Measurements from ENCODE around the gene RHOD.

RHOD gene

GRCh38 chr11:67058506-67058905 is 1.9 kb downstream of the RHOD start:
- no peak for DNase-seq (ENCODE audit: low read depth)
- no peak overlapping the region for H3K4me3 ChIP-seq (ENCODE audit: low read length)
- TF ChIP-seq, protein P1, sequence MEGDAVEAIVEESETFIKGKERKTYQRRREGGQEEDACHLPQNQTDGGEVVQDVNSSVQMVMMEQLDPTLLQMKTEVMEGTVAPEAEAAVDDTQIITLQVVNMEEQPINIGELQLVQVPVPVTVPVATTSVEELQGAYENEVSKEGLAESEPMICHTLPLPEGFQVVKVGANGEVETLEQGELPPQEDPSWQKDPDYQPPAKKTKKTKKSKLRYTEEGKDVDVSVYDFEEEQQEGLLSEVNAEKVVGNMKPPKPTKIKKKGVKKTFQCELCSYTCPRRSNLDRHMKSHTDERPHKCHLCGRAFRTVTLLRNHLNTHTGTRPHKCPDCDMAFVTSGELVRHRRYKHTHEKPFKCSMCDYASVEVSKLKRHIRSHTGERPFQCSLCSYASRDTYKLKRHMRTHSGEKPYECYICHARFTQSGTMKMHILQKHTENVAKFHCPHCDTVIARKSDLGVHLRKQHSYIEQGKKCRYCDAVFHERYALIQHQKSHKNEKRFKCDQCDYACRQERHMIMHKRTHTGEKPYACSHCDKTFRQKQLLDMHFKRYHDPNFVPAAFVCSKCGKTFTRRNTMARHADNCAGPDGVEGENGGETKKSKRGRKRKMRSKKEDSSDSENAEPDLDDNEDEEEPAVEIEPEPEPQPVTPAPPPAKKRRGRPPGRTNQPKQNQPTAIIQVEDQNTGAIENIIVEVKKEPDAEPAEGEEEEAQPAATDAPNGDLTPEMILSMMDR (conservative IDR thresholded peaks at IDR 0.05; ENCODE audit: low read depth, low read length): no peak

DNA sequence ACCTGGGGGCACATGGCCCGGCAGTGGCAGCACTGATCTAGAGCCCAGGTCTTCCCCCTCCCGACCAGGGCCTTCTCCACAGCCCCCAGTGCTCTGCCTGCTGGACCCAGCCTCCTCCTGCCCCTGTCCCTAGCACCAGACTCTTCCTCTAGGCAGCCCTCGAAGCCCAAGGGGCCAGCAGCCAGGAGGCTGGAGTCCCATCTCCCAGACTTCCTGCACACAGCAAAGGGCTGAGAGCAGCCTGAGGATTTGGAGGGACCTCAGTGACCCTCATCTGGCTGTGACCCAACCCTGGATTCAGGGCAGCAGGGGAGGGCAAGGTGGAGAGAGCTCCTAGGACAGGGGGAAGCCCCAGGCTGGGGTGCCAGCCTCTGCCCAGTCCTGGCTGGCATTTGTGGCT is 3.0 kb downstream of the RHOD start:
- DNase-seq (ENCODE audit: low read depth): no peak
- TF ChIP-seq, protein P1 (conservative IDR thresholded peaks at IDR 0.05; ENCODE audit: low read depth, low read length): no peak
- H3K4me3 ChIP-seq (ENCODE audit: low read length): no peak overlapping the region

GRCh38 chr11:67060111-67060522 is 3.5 kb downstream of the RHOD start:
- no peak overlapping the region for H3K4me3 ChIP-seq (ENCODE audit: low read length)
- no peak for DNase-seq (ENCODE audit: low read depth)
- TF ChIP-seq, protein P1 (conservative IDR thresholded peaks at IDR 0.05; ENCODE audit: low read depth, low read length): peak; percentile 5

- no peak overlapping the region for H3K4me3 ChIP-seq (ENCODE audit: low read length)
- no peak for DNase-seq (ENCODE audit: low read depth)
- TF ChIP-seq, protein P1 (conservative IDR thresholded peaks at IDR 0.05; ENCODE audit: low read depth, low read length): no peak
Measured at GRCh38 chr11:67062526-67063373, 6.1 kb downstream of the RHOD start.

- DNase-seq (ENCODE audit: low read depth): no peak
- no peak overlapping the region for H3K4me3 ChIP-seq (ENCODE audit: low read length)
- TF ChIP-seq, protein P1 (conservative IDR thresholded peaks at IDR 0.05; ENCODE audit: low read depth, low read length): no peak
Measured at GRCh38 chr11:67066333-67066709, 9.7 kb downstream of the RHOD start.

DNA sequence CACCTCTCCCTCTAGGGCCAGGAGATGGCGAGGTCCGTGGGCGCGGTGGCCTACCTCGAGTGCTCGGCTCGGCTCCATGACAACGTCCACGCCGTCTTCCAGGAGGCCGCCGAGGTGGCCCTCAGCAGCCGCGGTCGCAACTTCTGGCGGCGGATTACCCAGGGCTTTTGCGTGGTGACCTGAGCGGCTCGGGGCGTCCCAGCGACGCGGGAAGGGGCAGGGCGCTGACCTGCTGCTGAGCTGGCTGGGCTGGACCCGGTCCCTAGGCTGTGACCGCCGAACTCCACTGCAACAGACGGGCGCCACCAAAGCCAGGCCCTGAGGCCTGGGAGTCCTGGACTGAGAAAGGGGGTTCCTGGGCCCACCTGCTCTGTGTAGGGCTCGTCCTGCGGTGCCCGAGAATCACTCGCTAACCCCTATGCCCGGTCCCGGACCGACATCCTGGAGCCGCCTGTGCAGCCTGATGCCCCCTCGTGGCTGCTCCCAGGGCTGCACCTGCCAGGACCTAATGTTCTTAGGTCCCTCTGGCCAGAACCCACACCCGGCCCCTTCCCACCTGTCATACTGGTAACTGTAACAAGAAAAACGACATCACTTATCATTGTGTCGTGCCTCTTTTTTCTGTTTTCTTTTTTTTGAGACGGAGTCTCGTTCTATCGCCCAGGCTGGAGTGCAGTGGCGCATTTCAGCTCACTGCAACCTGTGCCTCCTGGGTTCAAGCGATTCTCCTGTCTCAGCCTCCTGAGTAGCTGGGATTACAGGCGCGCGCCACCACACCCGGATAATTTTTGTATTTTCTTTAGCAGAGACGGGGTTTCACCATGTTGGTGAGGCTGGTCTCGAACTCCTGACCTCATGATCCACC is 15.0 kb downstream of the RHOD start:
- H3K4me3 ChIP-seq (ENCODE audit: low read length): peak overlapping the region; percentile 41
- TF ChIP-seq, protein P1 (conservative IDR thresholded peaks at IDR 0.05; ENCODE audit: low read depth, low read length): peak; percentile 94
- DNase-seq (ENCODE audit: low read depth): no peak

All from retinal pigment epithelial cell (primary cell).